ENCODE results near the gene CAPRIN2. TPM values are rescaled to one million over a fixed set of nuclear protein-coding genes. Genes with fewer than 3 reads are reported as not detected.

Gene CAPRIN2
- total RNA-seq, 6 donors from 2014 or later = 14.3 to 116 (median 31.1) TPM

GRCh38 chr12:30769802-30770201, 15.1 kb upstream of the CAPRIN2 start:
- Histone ChIP-seq H3K27ac (no peak overlapping the region), H3K27me3 (no peaks in the 10 kb centered on the region), H3K4me1 (no peaks in the 10 kb centered on the region), H3K9me3 (no peaks in the 10 kb centered on the region), H3K36me3 (no peaks in the 10 kb centered on the region), H3K4me3 (no peak overlapping the region)
- TF ChIP-seq POLR2A (IDR thresholded peaks at IDR 0.05) (no peak), EP300 (IDR thresholded peaks at IDR 0.05) (no peak), POLR2AphosphoS5 (IDR thresholded peaks at IDR 0.05) (no peak), CTCF (IDR thresholded peaks at IDR 0.05) (no peak)
- DNase-seq (no peak), ATAC-seq (ENCODE audit: low FRiP score in 2 of 2) (no peak)
- 79 to 87% methylated on average over 2 of the region's 2 CpGs for WGBS, 2 donors

DNA sequence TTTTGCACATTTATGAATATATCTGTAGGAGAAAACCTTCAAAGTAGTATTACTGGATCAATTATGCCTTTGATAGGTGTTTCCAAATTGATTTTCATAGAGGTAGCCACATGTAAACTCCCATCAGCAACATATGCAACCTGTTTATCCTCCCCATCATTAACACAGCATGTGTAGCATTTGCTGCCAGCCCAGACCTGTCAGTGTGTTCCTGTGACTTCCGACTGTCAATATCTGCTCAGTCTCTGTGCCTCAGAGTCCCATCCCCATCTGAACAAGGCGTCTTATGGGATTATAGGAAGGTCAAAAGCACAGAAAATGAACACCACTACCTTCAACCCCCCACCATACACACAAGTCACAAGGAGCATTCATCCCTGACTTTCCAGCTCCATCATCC, 9.5 kb upstream of the CAPRIN2 start:
- no peak for ATAC-seq (ENCODE audit: low FRiP score in 2 of 2)
- no peak for DNase-seq
- WGBS, 2 donors = 73 to 89% methylated on average over 2 of the region's 2 CpGs
- TF ChIP-seq POLR2AphosphoS5 (IDR thresholded peaks at IDR 0.05) (no peak), CTCF (IDR thresholded peaks at IDR 0.05) (no peak), EP300 (IDR thresholded peaks at IDR 0.05) (no peak), POLR2A (IDR thresholded peaks at IDR 0.05) (no peak)
- Histone ChIP-seq H3K4me3 (no peak overlapping the region), H3K36me3 (no peaks in the 10 kb centered on the region), H3K9me3 (no peaks in the 10 kb centered on the region), H3K27ac (no peak overlapping the region), H3K4me1 (no peaks in the 10 kb centered on the region), H3K27me3 (no peaks in the 10 kb centered on the region)

DNA sequence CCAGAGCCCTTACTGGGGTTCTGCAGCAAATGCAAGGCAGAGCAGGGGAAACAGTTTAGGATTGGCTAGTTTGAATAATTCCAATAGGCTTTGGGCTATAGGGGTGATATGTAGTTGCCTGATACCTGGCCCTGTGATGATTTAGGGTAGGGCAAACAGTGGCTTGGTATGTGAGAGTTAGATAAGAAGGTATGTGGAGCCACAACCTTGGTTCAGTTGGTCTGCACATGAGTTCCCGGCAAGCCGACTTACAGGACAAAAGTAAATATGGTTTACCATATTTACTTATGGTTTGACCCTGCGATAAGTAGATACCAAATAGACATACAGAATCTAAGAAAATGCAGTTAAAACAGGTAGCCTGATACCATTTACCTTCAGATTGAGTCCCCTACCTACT, 8.3 kb upstream of the CAPRIN2 start:
- H3K4me3 ChIP-seq = no peak overlapping the region
- H3K27me3 ChIP-seq = no peaks in the 10 kb centered on the region
- ATAC-seq (ENCODE audit: low FRiP score in 2 of 2) (no peak), DNase-seq (no peak)
- no peaks in the 10 kb centered on the region for H3K4me1 ChIP-seq
- no peaks in the 10 kb centered on the region for H3K36me3 ChIP-seq
- no peak overlapping the region for H3K27ac ChIP-seq
- 73 to 74% methylated on average over 3 of the region's 3 CpGs for WGBS, 2 donors
- TF ChIP-seq POLR2AphosphoS5 (IDR thresholded peaks at IDR 0.05) (no peak), EP300 (IDR thresholded peaks at IDR 0.05) (no peak), CTCF (IDR thresholded peaks at IDR 0.05) (no peak), POLR2A (IDR thresholded peaks at IDR 0.05) (no peak)
- H3K9me3 ChIP-seq = no peaks in the 10 kb centered on the region

DNA sequence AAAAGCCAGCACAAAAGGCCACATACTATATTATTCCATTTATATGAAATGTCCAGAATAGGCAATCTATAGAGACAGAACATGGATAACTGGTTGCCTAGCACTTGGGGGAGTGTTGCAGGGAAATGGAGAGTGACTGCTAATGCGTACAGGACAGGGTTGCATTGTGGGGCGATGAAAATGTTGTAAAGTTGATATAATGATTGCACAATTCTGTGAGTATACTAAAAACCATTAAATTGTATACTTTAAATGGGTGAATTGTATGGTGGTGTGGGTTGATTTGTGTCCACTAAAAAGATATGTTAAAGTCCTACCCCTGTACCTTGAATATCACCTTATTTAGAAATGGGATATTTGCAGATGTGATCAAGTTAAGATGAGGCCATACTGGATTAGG, 7.0 kb upstream of the CAPRIN2 start:
- no peaks in the 10 kb centered on the region for H3K9me3 ChIP-seq
- H3K27ac ChIP-seq = no peak overlapping the region
- no peak for TF ChIP-seq POLR2A (IDR thresholded peaks at IDR 0.05)
- no peak for TF ChIP-seq EP300 (IDR thresholded peaks at IDR 0.05)
- no peak for TF ChIP-seq CTCF (IDR thresholded peaks at IDR 0.05)
- no peak for TF ChIP-seq POLR2AphosphoS5 (IDR thresholded peaks at IDR 0.05)
- no peaks in the 10 kb centered on the region for H3K4me1 ChIP-seq
- DNase-seq (no peak), ATAC-seq (ENCODE audit: low FRiP score in 2 of 2) (no peak)
- no peaks in the 10 kb centered on the region for H3K27me3 ChIP-seq
- H3K36me3 ChIP-seq = no peaks in the 10 kb centered on the region
- H3K4me3 ChIP-seq = no peak overlapping the region
- 96 to 100% methylated on average over 2 of the region's 2 CpGs for WGBS, 2 donors

DNA sequence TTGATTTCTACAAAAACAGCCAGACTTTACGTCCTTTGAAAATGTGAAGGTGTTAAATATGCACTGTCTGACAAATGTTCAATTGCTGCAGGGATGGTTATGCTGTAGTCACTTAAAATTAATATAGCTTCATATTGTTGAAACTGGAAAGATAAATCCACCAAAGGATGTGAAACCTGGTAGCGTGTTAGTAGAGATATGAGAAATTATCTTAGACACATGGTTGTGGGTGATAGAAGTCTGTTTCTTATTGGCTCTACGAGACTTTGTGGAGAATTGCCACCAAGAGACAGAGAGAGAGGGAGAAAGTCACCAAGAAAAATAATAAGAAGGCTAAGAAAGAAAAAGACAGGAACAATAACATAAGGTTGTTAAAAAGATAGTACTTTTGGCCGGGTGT, 2.6 kb upstream of the CAPRIN2 start:
- ATAC-seq (ENCODE audit: low FRiP score in 2 of 2) = no peak
- 71 to 90% methylated on average over 4 of the region's 4 CpGs for WGBS, 2 donors
- Histone ChIP-seq H3K9me3 (no peaks in the 10 kb centered on the region), H3K27ac (no peak overlapping the region), H3K4me1 (peaks cover 8 to 16% (median 11%) of the 10 kb centered on the region in 4 donors), H3K27me3 (no peaks in the 10 kb centered on the region), H3K36me3 (no peaks in the 10 kb centered on the region), H3K4me3 (no peak overlapping the region)
- TF ChIP-seq POLR2A (IDR thresholded peaks at IDR 0.05) (no peak), EP300 (IDR thresholded peaks at IDR 0.05) (no peak), POLR2AphosphoS5 (IDR thresholded peaks at IDR 0.05) (no peak), CTCF (IDR thresholded peaks at IDR 0.05) (no peak)
- no peak for DNase-seq
